HepG2 (cell line): Measurements from ENCODE around the gene PIK3C3. TPM values are rescaled to one million over a fixed set of nuclear protein-coding genes. Genes with fewer than 3 reads are reported as not detected.

Experiments
- ATAC-seq: fragments of 200-7000 bp; cut with Tn5 transposase; 3 replicates; pipeline ENCODE4 v1.9.1; 2020; ENCODE audit warnings: mild to moderate bottlenecking, moderate library complexity
- BruUV-seq: library from RNA; stranded (reverse); fragments of 400-500 nt; replicated peaks from 2 replicates; lab custom pipeline; 2021; lab: Mats Ljungman, UMichigan
- CTCF ChIA-PET: fragments of 300-600 bp; formaldehyde crosslinking; extraction: SDS; loops from one replicate; lab custom pipeline; 2021; ENCODE audit warnings: low total read pairs, inconsistent platforms, low intra/inter-chr PET ratio; lab: Yijun Ruan, JAX
- POLR2A ChIA-PET: fragments of 350-600 bp; sonication (Branson Sonifier 250); formaldehyde crosslinking; loops from one replicate; lab custom pipeline; 2020; ENCODE audit warnings: antibody characterized with exemption, inconsistent platforms; lab: Yijun Ruan, JAX
- DNase-seq: peaks from one replicate; pipeline ENCODE4 v3.0.0-alpha.2; 2015; ENCODE audit warnings: low spot score
- FAIRE-seq: peaks from 3 replicates; lab custom pipeline; 2011; peaks lifted over from hg19 to GRCh38; lab: Jason Lieb, UNC
- H2AFZ ChIP-seq: one replicate; pipeline ENCODE4 v1.6.1; 2011; ENCODE audit warnings: low read length, inconsistent platforms
- H3K27ac ChIP-seq: fragments of 300-600 bp; 3 replicates; pipeline ENCODE4 v1.8.0; 2011; ENCODE audit warnings: mixed run types, mild to moderate bottlenecking, mixed read lengths, low read length, inconsistent platforms; ENCODE audit not compliant: insufficient read depth; ENCODE audit errors: extremely low read length
- H3K27me3 ChIP-seq, 2 experiments: fragments of 200-600 bp in 1 of 2; 2 replicates in 1 of 2; 3 replicates in 1 of 2; pipeline versions ENCODE4 v1.6.0 to v1.8.0; 2011; ENCODE audit warnings: low read length in 2 of 2, mild to moderate bottlenecking in 2 of 2, moderate library complexity in 2 of 2, inconsistent platforms in 1 of 2; ENCODE audit not compliant: insufficient read depth in 2 of 2, control insufficient read depth in 1 of 2
- H3K36me3 ChIP-seq, 2 experiments: fragments of 200-600 bp in 1 of 2; replicated peaks in 1 of 2; 2 replicates in 1 of 2; 3 replicates in 1 of 2; pipeline versions ENCODE4 v1.5.1 to v1.8.0; 2011; ENCODE audit warnings: low read length in 2 of 2, inconsistent platforms in 1 of 2; ENCODE audit not compliant: insufficient read depth in 2 of 2, control insufficient read depth in 1 of 2
- H3K4me1 ChIP-seq: 2 replicates; pipeline ENCODE4 v1.5.1; 2012; ENCODE audit warnings: low read length, inconsistent platforms; ENCODE audit not compliant: insufficient read depth
- H3K4me2 ChIP-seq: 2 replicates; pipeline ENCODE4 v1.6.0; 2011; ENCODE audit warnings: low read depth, low read length, inconsistent platforms
- H3K4me3 ChIP-seq, 3 experiments: fragments of 200-600 bp in 1 of 3; sonication (generic), shearing (Covaris generic) in 1 of 3; replicated peaks in 1 of 3; 2 replicates each; pipeline ENCODE4 v1.5.1; 2011 to 2016; ENCODE audit warnings: low read length in 3 of 3, inconsistent platforms in 2 of 3, low read depth in 2 of 3, mild to moderate bottlenecking in 2 of 3, control low read depth in 1 of 3, mixed read lengths in 1 of 3; ENCODE audit not compliant: insufficient read depth in 1 of 3
- H3K79me2 ChIP-seq: one replicate; pipeline ENCODE4 v1.6.1; 2011; ENCODE audit warnings: low read length, inconsistent platforms; ENCODE audit not compliant: insufficient read depth
- H3K9ac ChIP-seq: 2 replicates; pipeline ENCODE4 v1.6.0; 2011; ENCODE audit warnings: mild to moderate bottlenecking, low read depth, low read length, inconsistent platforms; ENCODE audit not compliant: insufficient read depth
- H3K9me3 ChIP-seq: 2 replicates; pipeline ENCODE4 v1.5.1; 2012; ENCODE audit warnings: mild to moderate bottlenecking, low read length
- H4K20me1 ChIP-seq: 2 replicates; pipeline ENCODE4 v1.6.0; 2011; ENCODE audit warnings: inconsistent platforms, mild to moderate bottlenecking, low read length, moderate library complexity; ENCODE audit not compliant: insufficient read depth
- ADNP ChIP-seq: sonication (generic); formaldehyde crosslinking; IDR thresholded peaks from 2 replicates; pipeline ENCODE4 v1.4.0; 2020; ENCODE audit warnings: missing genetic modification reagents
- JARID2 ChIP-seq: sonication (generic); formaldehyde crosslinking; IDR thresholded peaks from 2 replicates; pipeline ENCODE4 v1.8.1; 2023; ENCODE audit warnings: missing genetic modification reagents, inconsistent platforms; ENCODE audit not compliant: insufficient replicate concordance
- MAX ChIP-seq: IDR thresholded peaks from 2 replicates; pipeline ENCODE4 v1.6.1; 2012; ENCODE audit warnings: inconsistent platforms
- MTF1 ChIP-seq: sonication (generic); formaldehyde crosslinking; IDR thresholded peaks from 2 replicates; pipeline ENCODE4 v1.5.0; 2020; ENCODE audit warnings: missing genetic modification reagents
- NFE2L2 ChIP-seq: fragments of 150-350 bp; IDR thresholded peaks from 2 replicates; pipeline ENCODE4 v1.6.1; 2014; ENCODE audit warnings: low read length
- RNF219 ChIP-seq: sonication (generic); formaldehyde crosslinking; IDR thresholded peaks from 2 replicates; pipeline ENCODE4 v1.5.0; 2020; ENCODE audit warnings: mild to moderate bottlenecking, missing genetic modification reagents
- THAP11 ChIP-seq: IDR thresholded peaks from 2 replicates; pipeline ENCODE4 v1.6.1; 2016; ENCODE audit warnings: missing biosample characterization, missing genetic modification reagents
- ZFP62 ChIP-seq: sonication (generic); formaldehyde crosslinking; IDR thresholded peaks from 2 replicates; pipeline ENCODE4 v1.4.0; 2020; ENCODE audit warnings: missing genetic modification reagents
- ZNF225 ChIP-seq: sonication (generic); formaldehyde crosslinking; IDR thresholded peaks from 2 replicates; pipeline ENCODE4 v1.4.0; 2020; ENCODE audit warnings: mild to moderate bottlenecking, missing genetic modification reagents
- ZNF367 ChIP-seq: sonication (generic); formaldehyde crosslinking; IDR thresholded peaks from 2 replicates; pipeline ENCODE4 v1.4.0; 2020; ENCODE audit warnings: missing genetic modification reagents, borderline replicate concordance
- ZNF598 ChIP-seq: sonication (generic); formaldehyde crosslinking; IDR thresholded peaks from 2 replicates; pipeline ENCODE4 v1.5.1; 2020; ENCODE audit warnings: mild to moderate bottlenecking, missing genetic modification reagents, borderline replicate concordance
- WGBS: methylation state at CpG from one replicate; pipeline ENCODE4 v1.1.6; 2017; ENCODE audit warnings: low lambda C conversion rate; 5-methylcytosine and 5-hydroxymethylcytosine counted together
- in situ Hi-C: cut with HindIII; loops from 2 replicates; pipeline ENCODE4 v1.10.0; 2017; ENCODE audit warnings: low pct_unique_long_range_greater_than_20kb; ENCODE audit not compliant: extremely low pct_ligation_motif_present
- intact Hi-C: fragments of 100-400 bp; cut with micrococcal nuclease; formaldehyde crosslinking; loops from one replicate; pipeline ENCODE4 v1.10.0; 2022; ENCODE audit not compliant: unreplicated experiment
- polyA plus RNA-seq, 8 experiments: library from polyadenylated mRNA; depleted of rRNA in 3 of 8; stranded (reverse) in 7 of 8; unstranded in 1 of 8; fragments of >200 nt; fragmentation: Illumina TruSeq in 4 of 8; extraction: Trizol in 4 of 8; gene quantifications; 2 replicates each; pipeline versions ENCODE4 v1.2.1 to v1.2.3, GENCODE V29; 2011 to 2016; ENCODE audit warnings: low read depth in 4 of 8, missing spikeins in 1 of 8, mixed read lengths in 1 of 8; ENCODE audit not compliant: insufficient read depth in 1 of 8
- total RNA-seq, 5 experiments: library from RNA; depleted of rRNA; stranded (reverse); fragments of >200 nt; fragmentation: Illumina TruSeq; extraction: Trizol; gene quantifications; 2 replicates each; pipeline ENCODE4 v1.2.3, GENCODE V29; 2016; ENCODE audit warnings: low read depth in 1 of 5
- TF ChIP-seq, protein P1 (sequence below), 2 experiments: sonication (generic) in 1 of 2; formaldehyde crosslinking in 1 of 2; IDR thresholded peaks; 2 replicates each; pipeline versions ENCODE4 v1.5.1 to v1.6.1; 2011 to 2020; ENCODE audit warnings: borderline replicate concordance in 1 of 2, low read depth in 1 of 2, low read length in 1 of 2, mild to moderate bottlenecking in 1 of 2, missing genetic modification reagents in 1 of 2, moderate library complexity in 1 of 2

PIK3C3 gene
- total and polyA plus RNA-seq, 2 of the 13 experiments (the other 11 are each of a cell fraction or from before 2014, with no cell fraction given): 42.8 to 46.4 TPM

GRCh38 chr18:41959045-41959444, 4.0 kb downstream of the PIK3C3 start:
- H3K9me3 ChIP-seq: no peaks in the 10 kb centered on the region
- peaks cover 43% of the 10 kb centered on the region for H3K79me2 ChIP-seq
- in situ Hi-C loops: no loop called here
- TF ChIP-seq ZNF367 (no peak), ZNF598 (CRISPR knock-in tag) (no peak), NFE2L2 (peak; percentile 78)
- ATAC-seq (no peak), DNase-seq (no peak), FAIRE-seq (no peak)
- H3K27me3 ChIP-seq: peaks cover 0 to 8% of the 10 kb centered on the region in 2 experiments; a peak in 1 of 5 replicates
- WGBS: 100% methylated on average over 1 of the region's 1 CpG
- H3K4me2 ChIP-seq: no peak overlapping the region
- CTCF ChIA-PET: no interaction called here
- peaks cover 3 to 34% of the 10 kb centered on the region in 2 experiments; a peak in 3 of 5 replicates for H3K36me3 ChIP-seq
- intact Hi-C loops: no loop called here
- 0 out of 2 replicates have a peak, but pooled peaks cover 3% of the 10 kb centered on the region for H4K20me1 ChIP-seq
- H3K27ac ChIP-seq: no peak overlapping the region
- H3K4me1 ChIP-seq: peaks cover 18% of the 10 kb centered on the region
- POLR2A ChIA-PET: no interaction called here
- no peak overlapping the region for H3K4me3 ChIP-seq
- no peak overlapping the region for H3K9ac ChIP-seq
- H2AFZ ChIP-seq: no peak overlapping the region
- BruUV-seq: no TSS peak

- H3K27me3 ChIP-seq: no peaks in the 10 kb centered on the region
- no peak overlapping the region for H3K4me2 ChIP-seq
- CTCF ChIA-PET: no interaction called here
- 0 out of 2 replicates have a peak, but pooled peaks cover 3% of the 10 kb centered on the region for H4K20me1 ChIP-seq
- no peak overlapping the region for H3K4me3 ChIP-seq
- H3K4me1 ChIP-seq: no peaks in the 10 kb centered on the region
- in situ Hi-C loops: no loop called here
- no peaks in the 10 kb centered on the region for H3K9me3 ChIP-seq
- H3K79me2 ChIP-seq: peaks cover 12% of the 10 kb centered on the region
- DNase-seq (no peak), FAIRE-seq (no peak), ATAC-seq (no peak)
- H3K9ac ChIP-seq: no peak overlapping the region
- no peak overlapping the region for H3K27ac ChIP-seq
- peaks cover 5 to 46% of the 10 kb centered on the region in 2 experiments for H3K36me3 ChIP-seq
- no TSS peak for BruUV-seq
- H2AFZ ChIP-seq: no peak overlapping the region
- intact Hi-C loops: no loop called here
- 97% methylated on average over 7 of the region's 7 CpGs for WGBS
- POLR2A ChIA-PET: no interaction called here
- TF ChIP-seq, protein P1, sequence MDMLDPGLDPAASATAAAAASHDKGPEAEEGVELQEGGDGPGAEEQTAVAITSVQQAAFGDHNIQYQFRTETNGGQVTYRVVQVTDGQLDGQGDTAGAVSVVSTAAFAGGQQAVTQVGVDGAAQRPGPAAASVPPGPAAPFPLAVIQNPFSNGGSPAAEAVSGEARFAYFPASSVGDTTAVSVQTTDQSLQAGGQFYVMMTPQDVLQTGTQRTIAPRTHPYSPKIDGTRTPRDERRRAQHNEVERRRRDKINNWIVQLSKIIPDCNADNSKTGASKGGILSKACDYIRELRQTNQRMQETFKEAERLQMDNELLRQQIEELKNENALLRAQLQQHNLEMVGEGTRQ (IDR thresholded peaks at IDR 0.05; ENCODE audit: low read depth, low read length): no peak
- TF ChIP-seq, protein P1 (CRISPR knock-in tag; IDR thresholded peaks at IDR 0.05; ENCODE audit: borderline replicate concordance): no peak
- TF ChIP-seq JARID2 (CRISPR knock-in tag) (no peak), MTF1 (CRISPR knock-in tag) (no peak), ZFP62 (CRISPR knock-in tag) (no peak), ADNP (no peak), ZNF225 (no peak), MAX (no peak), THAP11 (CRISPR knock-in tag) (no peak), RNF219 (no peak)
Observed at GRCh38 chr18:41965634-41966255, 10.7 kb downstream of the PIK3C3 start.
